ENCODE measurements around the gene NUDT17. TPM values are rescaled to one million over a fixed set of nuclear protein-coding genes. Genes with fewer than 3 reads are reported as not detected.

The NUDT17 gene, protein sequence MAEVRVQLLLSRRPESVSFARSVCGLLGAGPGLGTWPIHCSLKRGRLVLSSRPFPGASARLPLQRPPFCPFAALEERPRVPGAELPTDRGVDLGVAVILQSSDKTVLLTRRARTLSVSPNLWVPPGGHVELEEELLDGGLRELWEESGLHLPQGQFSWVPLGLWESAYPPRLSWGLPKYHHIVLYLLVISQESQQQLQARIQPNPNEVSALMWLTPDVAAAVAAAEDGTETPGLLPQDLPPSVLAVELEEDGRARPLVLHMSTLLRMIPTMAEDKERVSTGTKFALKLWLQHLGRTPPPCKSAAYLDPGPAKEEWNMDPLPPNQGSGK
- 1.4 and 2.9 TPM in 2 replicates for total RNA-seq

DNA sequence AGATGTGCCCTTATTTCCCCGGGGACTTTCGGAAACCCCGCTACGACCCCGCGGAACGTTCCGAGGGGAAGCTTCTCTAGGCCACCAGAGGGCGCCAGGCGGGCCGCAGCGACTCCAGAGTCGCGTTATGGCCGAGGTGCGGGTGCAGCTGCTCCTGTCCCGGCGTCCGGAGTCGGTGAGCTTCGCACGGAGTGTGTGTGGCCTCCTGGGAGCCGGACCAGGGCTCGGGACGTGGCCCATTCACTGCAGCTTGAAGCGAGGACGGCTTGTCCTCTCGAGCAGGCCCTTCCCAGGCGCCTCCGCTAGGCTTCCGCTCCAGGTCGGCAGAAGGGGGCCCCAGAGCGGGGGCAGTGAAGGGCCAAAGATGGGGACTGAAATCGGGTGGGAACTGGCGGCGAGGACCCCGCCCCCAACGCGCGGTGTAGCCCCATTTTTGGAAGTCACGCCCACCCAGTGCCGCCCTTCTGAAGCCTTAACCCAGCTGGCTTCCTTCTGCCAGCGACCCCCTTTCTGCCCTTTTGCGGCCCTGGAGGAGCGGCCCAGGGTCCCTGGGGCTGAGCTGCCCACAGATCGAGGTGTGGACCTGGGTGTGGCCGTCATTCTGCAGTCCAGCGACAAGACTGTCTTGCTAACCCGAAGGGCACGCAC lies at the start of gene NUDT17:
NUDT17 (plus strand) TSS at position 117 of the 648 bp plus-strand sequence; CDS start at position 128, 11 bp downstream.

DNA sequence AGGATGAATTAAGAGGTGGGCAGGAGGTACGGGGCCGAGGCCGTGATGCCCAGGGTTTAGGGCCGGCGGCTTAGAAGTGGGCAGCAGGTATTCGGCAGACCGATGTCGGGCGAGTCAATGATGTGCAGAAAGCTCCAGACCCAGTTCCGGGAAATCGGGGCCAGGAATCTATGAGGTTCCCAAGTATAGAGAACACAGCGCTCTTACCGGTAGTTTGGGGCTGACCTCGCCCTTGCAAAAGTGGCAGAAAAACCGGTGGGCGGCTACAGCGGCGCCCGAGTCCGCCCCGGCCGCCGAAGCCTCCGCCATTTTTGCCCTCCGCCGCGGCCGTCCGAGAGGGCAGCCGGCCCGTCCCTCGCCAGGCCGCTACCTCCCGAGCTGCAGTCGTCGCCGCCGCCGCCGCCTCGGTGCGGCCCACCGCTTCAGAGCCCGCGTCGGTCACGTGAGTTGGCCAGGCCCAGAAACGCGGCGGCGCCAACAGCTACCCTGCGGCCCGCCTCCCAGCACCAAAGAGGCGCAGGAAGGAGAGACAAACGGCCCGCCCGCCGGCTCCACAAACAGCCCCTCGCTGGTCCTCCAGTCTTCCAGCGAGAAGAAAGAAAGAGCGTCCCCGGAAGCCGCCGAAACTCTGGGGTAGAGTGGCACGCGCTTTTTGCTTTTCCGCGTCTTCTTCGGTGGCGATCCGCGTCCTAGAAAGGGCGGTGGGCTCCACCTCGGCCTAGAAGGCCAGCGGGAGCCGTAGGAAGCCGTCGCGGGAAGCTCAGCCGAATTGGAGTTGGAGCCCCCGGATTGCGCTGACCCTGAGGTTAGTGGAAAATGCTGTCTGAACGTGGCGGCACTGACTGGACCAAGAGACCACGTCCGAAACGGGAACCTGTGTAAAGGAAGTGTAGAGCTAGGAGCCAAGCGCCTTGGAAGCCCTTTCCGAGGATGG lies 21.6 kb upstream of the NUDT17 start, which contains the start of the genes POLR3C and RNF115:
POLR3C (plus strand) TSS at position 636 of the 934 bp plus-strand sequence. CDS start 1,577 bp downstream, outside the sequence.
RNF115 (minus strand) TSS at position 531 of the 934 bp plus-strand sequence; CDS start at position 309, 222 bp downstream.

DNA sequence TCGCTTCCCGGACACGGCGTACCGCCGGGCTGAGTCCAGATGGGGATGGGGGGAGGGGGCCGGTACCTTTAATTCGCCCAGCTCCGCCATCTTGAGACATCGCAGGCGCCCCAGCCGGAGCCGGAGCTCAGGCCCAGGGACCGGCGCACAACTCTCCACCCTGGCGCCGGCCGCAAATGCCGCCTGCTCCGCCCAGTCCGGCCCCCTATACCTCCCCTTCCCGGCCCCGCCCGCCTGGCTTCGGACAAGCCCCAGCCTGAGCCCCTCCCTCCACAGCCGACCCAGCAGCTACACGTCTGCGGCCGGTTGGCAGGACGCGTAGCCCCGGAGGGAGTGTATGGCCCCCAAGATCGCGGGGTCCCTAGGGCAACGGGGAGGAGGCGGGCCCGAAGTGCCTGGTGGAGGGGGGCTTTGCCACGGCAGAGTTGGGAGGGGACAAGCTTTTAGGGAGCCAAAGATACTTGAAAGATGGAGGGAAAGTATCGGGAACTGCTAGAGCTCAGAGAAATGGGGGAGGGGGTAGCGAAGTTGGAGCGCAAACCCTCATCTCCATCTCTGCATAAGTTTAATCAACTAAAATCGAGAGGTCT lies 13.6 kb downstream of the NUDT17 start, which contains the start of gene PIAS3:
PIAS3 (minus strand) TSS at position 181 of the 590 bp plus-strand sequence; CDS start at position 90, 91 bp downstream.

DNA sequence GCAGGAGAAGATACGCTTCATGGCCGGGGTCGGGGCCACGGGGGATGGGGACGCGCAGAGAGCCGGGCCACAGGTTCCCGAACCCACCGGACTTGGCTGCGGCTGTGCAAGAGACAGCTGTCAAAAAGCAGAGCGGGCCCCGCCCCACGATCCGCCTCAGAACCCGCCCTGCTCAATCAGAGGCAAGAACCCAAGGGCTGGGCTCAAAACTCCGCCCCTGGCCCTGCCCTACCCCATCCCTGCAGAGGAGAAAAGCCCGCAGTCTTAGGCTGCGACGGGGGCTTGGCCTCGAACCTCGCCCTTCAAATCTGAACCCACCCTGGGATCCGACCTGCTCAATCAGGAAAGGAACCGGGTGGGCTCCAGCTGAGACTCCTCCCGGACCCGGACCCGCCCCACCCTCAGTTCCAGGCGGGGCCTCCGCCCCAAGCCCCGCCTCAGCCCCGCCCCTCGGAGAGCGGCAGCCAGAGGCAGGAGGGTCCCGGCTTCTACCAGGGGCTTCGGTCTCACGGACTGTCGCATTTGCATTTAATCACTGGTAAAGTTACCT lies 40.4 kb downstream of the NUDT17 start, which contains the start of gene ANKRD35:
ANKRD35 (minus strand) TSS at position 129 of the 550 bp plus-strand sequence; CDS start at position 21, 108 bp downstream.

Other genes starting within 250 kb of the NUDT17 start
- gene GPR89A, start 237.6 kb upstream of the NUDT17 start, total RNA-seq = 18.5 and 21.6 TPM in 2 replicates
- gene PDZK1, start 138.3 kb upstream of the NUDT17 start, total RNA-seq = 0.23 and 0.33 TPM in 2 replicates
- gene CD160, start 126.1 kb upstream of the NUDT17 start, total RNA-seq = not detected in 2 replicates
- gene RNF115, start 21.5 kb upstream of the NUDT17 start, total RNA-seq = 11.9 and 12.2 TPM in 2 replicates
- gene POLR3C, start 21.4 kb upstream of the NUDT17 start, total RNA-seq = 22.6 and 24.9 TPM in 2 replicates
- 19.8 and 22.2 TPM in 2 replicates for gene PIAS3, start 13.5 kb downstream of the NUDT17 start, total RNA-seq
- gene ANKRD35, start 40.2 kb downstream of the NUDT17 start, total RNA-seq = 1.8 and 2.5 TPM in 2 replicates
- gene ITGA10, start 64.4 kb downstream of the NUDT17 start, total RNA-seq = 12.3 and 13.5 TPM in 2 replicates
- 23.4 and 24.8 TPM in 2 replicates for gene PEX11B, start 73.1 kb downstream of the NUDT17 start, total RNA-seq
- gene RBM8A, start 81.9 kb downstream of the NUDT17 start, total RNA-seq = 54.8 and 62.2 TPM in 2 replicates
- gene LIX1L, start 112.4 kb downstream of the NUDT17 start, total RNA-seq = 20.6 and 21.0 TPM in 2 replicates
- 0.98 and 1.2 TPM in 2 replicates for gene ANKRD34A, start 118.9 kb downstream of the NUDT17 start, total RNA-seq
- 7.0 and 10.2 TPM in 2 replicates for gene POLR3GL, start 119.1 kb downstream of the NUDT17 start, total RNA-seq
- 6.9 and 356 TPM in 2 replicates for gene TXNIP, start 150.9 kb downstream of the NUDT17 start, total RNA-seq
- not detected in 2 replicates for gene HJV, start 176.1 kb downstream of the NUDT17 start, total RNA-seq

Measured in smooth muscle cell of the pulmonary artery (primary cell).